ENCODE results near the gene TMEM233.

Gene TMEM233

DNA sequence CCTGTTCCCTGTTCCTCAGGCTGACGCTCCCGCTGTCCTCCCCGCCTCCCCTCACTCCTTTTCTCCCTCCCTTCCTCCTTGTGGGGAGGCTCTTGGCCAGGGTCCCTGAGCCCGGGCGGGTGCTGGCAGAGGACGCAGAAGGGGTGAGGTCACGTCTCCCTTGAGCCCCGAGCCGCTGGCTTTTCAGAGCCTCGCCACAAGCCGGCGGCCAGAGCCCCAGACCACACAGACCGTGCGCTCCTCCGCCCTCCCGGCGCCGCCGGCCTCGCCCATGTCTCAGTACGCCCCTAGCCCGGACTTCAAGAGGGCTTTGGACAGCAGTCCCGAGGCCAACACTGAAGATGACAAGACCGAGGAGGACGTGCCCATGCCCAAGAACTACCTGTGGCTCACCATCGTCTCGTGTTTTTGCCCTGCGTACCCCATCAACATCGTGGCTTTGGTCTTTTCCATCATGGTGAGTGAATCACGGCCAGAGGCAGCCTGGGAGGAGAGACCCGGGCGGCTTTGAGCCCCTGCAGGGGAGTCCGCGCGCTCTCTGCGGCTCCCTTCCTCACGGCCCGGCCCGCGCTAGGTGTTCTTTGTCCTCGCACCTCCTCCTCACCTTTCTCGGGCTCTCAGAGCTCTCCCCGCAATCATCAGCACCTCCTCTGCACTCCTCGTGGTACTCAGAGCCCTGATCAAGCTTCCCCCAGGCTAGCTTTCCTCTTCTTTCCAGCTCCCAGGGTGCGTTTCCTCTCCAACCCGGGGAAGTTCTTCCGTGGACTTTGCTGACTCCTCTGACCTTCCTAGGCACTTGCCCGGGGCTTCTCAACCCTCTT lies at the start of gene TMEM233:
Gene TMEM233 (plus strand): TSS at position 197 of the 821 bp plus-strand sequence. CDS start 75 bp downstream, at position 272.
- DNase-seq: peak; percentile 45

DNA sequence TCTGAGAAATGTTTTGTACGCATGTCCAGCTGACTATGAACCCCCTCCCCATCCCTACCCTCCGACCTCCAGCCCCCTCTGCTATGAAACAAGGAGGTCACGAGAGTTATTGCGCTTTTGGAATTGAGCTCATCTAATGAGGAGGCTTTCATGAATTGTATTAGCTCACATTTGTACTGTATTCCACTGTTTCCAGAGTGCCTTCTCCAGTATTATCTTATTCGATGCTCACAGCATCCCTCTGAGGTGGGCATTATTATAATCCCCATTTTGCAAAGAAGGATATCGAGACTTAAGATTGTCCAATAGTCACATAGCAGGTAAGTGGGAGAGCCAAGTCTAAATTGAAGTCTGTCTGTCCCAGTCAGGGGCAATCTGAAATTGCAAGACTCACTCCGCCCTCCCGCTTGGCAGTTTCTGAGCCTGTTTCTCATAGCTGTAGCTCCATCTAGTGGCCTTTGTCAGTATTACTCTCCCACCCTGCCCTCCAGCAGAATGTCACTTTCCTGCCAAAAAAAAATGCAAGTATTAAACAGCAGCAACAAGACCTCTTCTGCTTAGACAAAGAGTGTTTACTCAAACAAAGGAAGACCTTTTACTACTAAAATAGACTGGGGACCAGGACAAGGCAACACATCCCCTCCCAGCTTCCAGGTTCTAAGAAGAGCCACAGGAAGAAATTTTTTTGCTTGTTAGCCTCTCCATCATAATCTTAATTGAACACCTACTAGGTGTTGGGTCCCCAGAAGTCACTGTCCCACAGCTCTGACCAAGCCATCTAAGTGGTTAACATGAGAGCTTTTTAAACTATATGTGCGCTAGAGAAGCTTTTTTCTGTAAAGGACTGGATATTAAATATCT lies 48.6 kb upstream of the TMEM233 start:
- DNase-seq: peak; percentile 63

DNA sequence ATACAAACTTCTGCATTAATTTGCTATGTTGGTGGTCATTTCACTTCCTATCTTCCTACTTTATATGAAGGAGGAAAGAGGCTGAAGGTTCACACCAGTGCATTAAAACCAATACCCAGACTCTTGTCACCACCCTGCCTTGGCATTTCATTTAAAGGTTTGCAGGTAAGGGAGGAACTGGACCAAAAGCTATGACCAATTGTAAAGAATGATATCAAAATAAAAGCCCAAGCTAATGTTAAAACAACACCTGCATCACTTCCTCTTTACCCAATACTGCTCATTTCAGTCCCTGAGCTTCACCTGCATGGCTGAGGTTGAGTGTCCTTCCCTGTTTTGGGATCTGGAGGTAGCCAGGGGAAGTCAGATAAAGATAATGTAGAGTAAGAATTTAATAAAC lies 47.2 kb upstream of the TMEM233 start:
- DNase-seq: no peak

DNA sequence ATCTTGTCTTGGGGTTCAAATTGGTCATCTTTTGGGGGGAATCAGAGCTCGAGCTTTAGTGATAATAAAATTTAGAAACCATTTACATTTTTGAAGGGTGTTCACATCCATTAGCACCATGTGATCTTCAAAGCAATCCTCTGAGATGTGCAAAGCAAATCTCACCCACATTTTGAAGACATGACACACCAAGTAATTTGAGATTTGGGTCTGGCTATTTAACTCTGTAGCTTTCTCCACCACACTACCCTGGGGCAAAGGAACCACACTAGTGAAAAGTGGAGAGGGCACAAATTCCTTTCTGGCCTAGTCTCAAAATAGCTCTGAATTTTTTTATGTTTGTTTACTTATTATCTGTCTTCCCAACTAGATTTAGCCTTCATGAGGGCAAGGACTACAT lies 46.6 kb upstream of the TMEM233 start:
- DNase-seq: no peak

DNA sequence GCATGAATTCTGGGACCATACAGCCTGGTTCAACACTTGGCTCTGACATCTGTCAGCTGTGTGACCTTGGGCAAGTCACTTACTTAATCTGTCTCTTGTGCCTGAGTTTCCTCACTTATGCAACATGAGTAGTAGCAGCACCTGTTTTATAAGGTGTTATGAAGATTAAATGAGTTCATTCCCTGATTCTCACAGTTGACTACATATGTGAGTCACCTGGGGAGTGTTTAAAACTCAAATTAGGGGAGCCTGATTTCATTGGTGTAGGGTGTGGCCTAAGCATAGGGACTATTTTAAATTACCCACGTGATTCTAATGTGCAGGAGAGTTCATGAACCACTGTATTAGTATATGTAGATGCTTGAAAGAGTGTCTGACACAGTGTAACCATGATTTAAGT lies 36.7 kb upstream of the TMEM233 start:
- no peak for DNase-seq

DNA sequence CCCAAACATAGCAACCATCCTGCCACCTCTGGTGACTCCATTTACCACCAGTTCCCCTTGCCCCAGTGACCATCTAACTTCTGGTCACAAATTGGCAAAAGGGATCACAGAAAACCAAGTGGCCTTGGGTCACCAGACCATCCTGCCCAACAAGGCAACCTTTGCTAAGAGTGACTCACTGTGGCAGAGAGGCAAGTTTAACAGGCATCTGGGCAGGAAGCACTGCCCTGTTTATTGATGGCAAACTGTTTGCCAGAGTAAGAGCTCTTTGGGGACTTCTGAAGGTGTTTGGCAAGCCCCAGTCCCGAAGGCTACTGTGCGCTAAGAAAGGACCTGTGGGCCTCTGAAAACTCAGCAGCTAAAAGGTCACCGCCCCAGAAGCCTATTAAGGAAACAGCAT lies 28.2 kb upstream of the TMEM233 start:
- DNase-seq: no peak

DNA sequence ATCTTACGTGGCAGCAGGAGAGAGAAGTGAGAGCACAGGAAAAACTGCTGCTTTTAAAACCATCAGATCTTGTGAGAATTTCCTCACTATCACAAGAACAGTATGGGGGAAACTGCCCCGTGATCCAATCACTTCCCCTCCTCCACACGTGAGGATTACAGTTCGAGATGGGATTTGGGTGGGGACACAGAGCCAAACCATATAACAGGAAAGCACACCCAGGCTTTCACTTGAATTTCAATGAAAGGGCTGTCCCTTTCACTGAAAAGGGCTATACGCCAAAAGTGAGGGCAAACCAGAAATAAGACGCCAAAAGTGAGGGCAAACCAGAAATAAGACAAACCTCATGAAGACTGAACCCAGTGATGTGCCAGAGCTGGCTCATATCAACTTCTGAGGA lies 22.8 kb upstream of the TMEM233 start:
- DNase-seq: no peak

DNA sequence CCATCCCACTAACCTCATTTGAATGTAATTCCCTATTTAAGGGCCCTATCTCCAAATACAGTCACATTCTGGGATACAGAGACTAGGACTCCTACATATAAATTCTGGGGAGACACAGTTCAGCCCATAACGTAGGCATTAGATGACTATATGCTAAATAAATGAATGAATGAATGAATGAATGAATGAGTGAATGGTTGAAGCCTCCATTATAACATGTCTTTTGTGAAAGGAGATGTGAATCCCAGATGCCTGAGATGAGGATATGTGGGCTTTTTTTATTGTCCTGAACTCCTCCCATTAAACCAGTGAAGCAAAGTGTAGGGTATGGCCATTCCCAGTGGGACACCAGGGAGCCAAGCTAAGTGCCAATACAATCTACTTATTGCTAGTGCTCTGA lies 20.5 kb upstream of the TMEM233 start:
- DNase-seq: no peak

DNA sequence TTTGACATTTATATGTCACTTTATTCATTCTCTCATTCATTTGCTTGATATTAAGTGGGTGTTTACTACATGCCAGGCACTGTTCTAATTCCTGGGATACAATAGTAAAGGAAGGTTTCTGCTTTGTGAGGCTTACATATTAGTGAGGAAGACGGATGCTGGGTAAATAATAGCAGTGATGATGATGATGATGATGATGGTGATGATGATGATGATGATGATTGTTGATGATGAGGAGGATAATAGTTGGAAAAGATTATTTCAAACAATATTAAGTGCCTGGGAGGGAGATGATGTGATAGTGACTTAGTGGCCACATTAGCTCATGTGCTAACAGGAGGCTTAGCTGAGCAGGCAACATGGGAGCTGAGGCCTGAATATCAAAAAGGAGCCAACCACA lies 19.3 kb upstream of the TMEM233 start:
- no peak for DNase-seq

DNA sequence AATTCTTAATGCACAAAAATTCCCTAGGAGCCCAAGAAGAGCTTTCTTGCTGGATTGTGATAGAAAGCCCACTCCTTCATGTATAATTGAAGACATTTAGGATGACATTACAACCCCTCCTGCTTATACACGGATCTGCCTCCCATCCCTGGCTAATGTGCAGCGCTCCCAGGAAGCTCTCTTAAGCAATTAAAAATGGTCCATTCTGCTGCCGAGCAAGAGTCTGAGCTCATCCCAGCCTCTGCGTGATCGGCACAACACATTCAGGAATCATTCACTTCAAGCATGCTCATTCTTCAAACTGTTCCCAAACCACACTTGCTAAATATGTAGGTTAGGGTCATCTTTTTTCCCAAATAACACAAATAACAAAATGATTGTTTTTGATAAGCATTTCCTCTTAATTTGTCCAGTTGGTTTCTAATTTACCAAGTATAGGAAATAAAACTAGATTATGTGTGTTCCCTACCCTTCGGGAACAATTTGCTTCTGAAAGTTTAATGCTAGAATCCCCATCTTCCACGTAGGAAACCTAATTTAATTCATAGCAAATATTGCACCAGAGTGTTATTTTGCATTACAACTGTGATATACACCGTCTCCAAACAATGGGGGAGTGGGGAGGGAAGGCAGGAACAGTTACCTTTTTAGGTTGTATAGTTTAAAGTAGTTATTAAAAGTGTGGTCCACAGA lies 17.3 kb upstream of the TMEM233 start:
- DNase-seq: no peak

DNA sequence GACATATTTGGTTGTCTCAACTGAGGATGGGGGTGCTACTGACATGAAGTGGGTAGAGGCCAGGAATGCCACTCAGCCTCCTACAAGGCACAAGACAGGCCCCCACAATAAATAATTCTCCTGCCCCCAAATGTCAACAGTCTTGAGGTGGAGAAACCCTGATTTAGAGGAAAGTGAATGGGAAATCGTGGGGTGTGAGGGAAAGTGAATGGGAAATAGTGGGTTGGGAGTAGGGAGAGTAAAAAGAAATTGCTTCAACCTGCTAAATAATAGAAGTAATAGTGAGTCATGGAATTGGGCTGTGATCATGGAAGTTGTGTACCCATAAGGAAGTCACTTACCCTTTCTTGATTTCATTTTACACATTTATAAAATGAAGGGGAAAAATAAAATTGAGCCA lies 16.7 kb upstream of the TMEM233 start:
- DNase-seq: no peak

DNA sequence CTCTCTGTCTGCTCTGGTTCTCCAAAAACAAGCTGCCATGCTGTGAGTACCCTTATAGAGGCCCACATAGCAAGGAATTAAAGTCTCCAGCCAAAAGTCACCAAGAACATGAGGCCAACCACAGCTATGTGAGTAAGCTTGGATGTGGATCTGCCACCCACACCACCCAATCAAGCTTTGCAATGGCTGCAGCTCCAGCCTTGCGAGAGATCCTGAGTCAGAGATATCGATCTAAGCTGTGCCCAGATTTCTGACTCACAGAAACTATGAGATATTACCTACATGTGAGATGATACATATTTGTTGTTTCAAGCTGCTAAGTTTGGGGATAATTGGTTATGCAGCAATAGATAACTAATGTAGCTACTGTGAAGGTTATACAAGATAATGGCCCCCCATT lies 15.5 kb upstream of the TMEM233 start:
- no peak for DNase-seq

DNA sequence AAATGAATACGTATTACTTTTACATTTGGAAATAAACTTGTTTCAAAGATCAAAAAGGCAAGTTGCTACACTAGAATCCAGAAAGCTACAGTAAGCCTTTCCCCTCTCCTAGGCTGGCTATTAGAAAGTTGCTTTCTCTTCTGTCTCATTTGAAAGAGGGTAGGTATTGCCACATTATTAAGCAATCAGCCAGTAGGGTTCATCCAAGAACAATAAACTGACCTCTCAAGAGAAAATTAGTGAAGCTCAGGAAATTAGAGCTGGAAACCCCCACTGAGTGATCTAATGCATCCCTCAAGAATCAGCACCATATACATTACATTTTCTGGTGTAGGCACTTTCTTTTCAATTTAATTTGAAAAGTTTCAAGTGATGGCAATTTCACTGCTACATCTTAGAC lies 4.5 kb upstream of the TMEM233 start:
- no peak for DNase-seq

DNA sequence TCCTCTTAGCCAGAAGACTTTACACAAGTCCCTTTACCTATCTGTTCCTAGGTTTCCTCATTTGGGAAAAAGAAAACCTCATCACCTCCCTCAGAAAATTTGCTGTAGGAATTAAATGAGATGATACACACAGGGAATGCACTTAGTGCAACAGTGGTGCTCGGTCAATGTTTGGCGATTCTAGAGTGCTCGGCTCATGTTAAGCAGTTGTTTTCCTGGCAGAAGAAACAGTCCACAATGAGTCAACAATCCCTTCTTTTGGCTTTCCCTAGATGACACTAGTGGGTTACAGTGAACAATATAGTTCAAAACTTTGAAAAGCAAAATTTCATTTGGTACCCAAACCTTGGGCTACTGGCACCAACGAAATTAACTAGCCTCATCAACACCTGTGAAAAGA lies 3.9 kb upstream of the TMEM233 start:
- no peak for DNase-seq

DNA sequence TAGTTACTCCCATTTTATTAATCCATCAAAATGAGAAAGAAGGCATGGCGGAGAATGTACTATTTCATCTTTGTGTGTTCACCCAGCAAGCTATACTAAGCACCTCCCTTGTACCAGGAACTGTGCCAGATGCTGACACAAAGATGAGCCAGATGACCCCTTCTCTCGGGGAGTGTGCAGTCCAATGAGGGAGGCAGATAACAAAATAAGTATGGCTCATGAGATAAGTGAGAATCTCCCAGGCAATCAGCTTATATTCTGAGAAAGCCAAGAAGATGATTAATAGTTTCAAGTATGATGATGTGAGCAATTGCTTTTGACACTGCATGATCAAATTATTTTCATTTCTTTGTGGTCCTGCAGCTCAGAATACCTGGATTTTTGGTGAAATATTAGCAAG lies 1.3 kb upstream of the TMEM233 start:
- no peak for DNase-seq

DNA sequence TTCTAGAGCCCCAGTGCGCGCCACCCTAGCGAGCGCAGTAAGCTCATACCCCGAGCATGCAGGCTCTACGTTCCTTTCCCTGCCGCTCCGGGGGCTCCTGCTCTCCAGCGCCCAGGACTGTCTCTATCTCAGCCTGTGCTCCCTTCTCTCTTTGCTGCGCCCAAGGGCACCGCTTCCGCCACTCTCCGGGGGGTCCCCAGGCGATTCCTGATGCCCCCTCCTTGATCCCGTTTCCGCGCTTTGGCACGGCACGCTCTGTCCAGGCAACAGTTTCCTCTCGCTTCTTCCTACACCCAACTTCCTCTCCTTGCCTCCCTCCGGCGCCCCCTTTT lies 791 bp downstream of the TMEM233 start:
- no peak for DNase-seq

DNA sequence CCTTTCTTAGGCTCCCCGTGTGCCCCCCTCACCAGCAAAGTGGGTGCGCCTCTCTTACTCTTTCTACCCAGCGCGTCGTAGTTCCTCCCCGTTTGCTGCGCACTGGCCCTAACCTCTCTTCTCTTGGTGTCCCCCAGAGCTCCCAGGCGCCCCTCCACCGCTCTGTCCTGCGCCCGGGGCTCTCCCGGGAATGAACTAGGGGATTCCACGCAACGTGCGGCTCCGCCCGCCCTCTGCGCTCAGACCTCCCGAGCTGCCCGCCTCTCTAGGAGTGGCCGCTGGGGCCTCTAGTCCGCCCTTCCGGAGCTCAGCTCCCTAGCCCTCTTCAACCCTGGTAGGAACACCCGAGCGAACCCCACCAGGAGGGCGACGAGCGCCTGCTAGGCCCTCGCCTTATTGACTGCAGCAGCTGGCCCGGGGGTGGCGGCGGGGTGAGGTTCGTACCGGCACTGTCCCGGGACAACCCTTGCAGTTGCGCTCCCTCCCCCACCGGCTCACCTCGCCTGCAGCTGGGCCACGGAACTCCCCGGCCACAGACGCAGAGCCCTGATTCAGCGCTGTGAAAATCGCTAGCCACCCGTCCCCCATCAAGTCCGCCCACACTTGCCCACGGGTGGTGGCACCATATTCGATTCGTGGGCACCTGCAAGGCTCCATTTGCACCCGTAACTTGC lies 1.3 kb downstream of the TMEM233 start:
- DNase-seq: peak; percentile 43

DNA sequence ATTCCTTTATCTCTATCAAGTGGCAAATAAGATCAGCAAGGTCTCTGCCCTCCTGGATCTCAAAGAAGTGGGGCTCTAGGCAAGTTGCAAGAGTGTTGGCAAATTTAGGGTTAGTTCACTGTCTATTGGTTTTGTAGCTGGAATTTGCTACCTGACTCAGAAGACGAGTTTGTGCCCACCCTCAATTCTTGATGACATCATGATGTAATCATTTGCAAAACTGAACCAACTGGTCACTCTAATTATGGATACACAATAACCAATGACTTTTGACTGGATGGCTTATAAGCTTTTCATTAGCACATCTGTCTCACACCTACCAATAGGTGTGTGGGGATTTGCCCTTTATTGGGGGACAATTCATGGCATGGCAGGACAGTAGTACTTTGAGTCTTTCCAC lies 4.6 kb downstream of the TMEM233 start:
- DNase-seq: no peak

DNA sequence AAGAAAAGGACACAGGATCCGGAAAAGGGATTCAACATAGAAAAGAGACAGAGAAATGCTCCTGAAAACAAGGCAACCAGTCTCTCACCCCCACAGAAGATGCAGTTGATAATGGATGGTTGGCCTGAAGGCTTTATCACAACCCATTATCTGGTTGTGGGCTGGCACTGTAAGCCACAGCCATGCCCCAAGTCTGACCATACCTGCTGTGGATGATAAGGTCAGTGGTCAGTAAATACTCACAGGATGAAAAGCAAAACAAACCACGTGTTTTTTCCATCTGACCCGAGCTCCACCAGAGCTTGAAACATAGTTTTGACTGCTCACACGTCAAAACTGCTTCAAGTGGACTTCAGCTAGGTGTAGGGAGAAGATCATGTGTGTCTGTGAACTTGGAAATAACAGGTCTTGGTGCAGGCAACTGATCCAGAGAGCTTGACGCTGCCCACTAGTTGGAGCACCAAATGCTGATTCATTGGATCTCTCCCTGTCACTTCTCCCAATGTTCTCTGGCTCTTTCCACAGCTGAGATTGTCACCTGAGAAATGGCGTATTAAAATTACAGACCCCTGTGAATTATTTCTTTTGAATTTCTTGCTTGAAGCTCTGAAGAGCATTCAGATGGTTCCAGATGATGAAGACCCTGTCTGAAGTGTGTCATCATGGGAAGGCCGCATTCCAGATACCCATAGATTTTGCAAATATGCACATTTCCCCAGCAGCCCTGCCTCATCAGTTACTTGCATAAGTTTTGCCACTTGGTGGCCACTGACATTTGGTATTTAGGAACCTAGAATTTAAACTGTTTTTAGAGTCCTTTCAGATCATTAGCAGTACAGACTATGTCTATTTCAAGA lies 8.5 kb downstream of the TMEM233 start:
- DNase-seq: no peak

DNA sequence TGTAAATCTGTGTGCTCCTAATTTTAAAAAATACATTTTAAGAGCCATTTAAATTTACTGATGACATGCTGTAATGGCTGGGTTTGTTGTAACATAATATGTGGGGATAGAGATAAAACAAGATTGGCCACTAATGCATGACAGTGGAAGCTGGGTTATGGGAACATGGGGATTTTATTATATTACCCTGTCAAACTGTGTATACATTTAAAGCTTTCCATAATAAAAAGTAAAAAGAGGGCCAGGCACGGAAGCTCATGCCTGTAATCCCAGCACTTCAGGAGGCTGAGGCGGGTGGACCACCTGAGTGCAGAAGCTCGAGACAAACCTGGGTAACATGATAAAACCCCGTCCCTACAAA lies 9.1 kb downstream of the TMEM233 start:
- DNase-seq: no peak

DNA sequence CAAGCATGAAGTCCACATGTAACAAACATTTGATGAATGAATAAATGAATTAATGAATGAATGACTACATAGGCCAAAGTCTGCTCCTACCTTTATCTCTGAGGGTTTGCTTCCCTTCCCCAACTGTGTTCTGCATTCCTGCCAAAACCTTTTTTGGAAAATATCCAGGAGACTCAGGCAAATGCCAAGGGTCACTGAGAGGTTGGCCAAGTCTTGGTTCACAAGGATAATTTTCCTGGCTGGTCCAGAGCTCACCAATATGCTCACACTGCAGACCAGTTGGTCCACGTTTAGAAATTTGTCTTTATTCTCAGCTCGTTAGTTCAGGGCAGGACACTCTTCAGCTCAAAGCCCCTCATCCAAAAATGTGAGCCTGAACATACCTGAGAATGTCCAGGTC lies 10.2 kb downstream of the TMEM233 start:
- DNase-seq: no peak

DNA sequence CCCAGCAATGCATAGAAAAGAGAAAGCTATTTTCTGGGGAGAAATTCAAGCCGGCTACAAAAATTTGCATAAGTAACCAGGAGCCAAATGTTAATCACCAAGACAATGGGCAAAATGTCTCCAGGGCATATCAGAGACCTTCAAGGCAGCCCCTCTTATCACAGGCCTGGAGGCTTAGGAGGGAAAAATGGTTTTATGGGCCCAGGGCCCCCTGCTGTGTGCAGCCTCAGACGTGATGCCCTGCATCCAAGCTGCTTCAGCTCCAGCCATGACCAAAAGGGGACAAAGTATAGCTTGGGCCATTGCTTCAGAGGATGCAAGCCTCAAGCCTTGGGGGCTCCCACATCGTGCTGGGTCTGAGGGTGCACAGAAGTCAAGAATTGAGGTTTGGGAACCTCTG lies 15.8 kb downstream of the TMEM233 start:
- no peak for DNase-seq

Data from right forelimb (tissue), 1 donor.